ENCODE measurements around the gene TPMT.
"Not testable (repeated sequence)": the region's sequence is repeated elsewhere in the genome, so short reads cannot be mapped to it uniquely, and the experiment has no call there.

Gene TPMT

GRCh38 chr6:18185624-18186023 lies 30.7 kb upstream of the TPMT start:
- no peak for TF ChIP-seq CTCF (conservative IDR thresholded peaks at IDR 0.05; ENCODE audit: low read depth, low read length)
- H3K4me3 ChIP-seq (ENCODE audit: low read length), result no peak overlapping the region
- DNase-seq (ENCODE audit: low read depth), result no peak

- no peak overlapping the region for H3K4me3 ChIP-seq (ENCODE audit: low read length)
- no peak for DNase-seq (ENCODE audit: low read depth)
- TF ChIP-seq CTCF (conservative IDR thresholded peaks at IDR 0.05; ENCODE audit: low read depth, low read length), result no peak
Observed at GRCh38 chr6:18183766-18184165, 28.9 kb upstream of the TPMT start.

- no peak overlapping the region for H3K4me3 ChIP-seq (ENCODE audit: low read length)
- no peak for TF ChIP-seq CTCF (conservative IDR thresholded peaks at IDR 0.05; ENCODE audit: low read depth, low read length)
- no peak for DNase-seq (ENCODE audit: low read depth)
Observed at GRCh38 chr6:18182568-18182967, 27.7 kb upstream of the TPMT start.

GRCh38 chr6:18179770-18180356 lies 25.0 kb upstream of the TPMT start:
- no peak for DNase-seq (ENCODE audit: low read depth)
- H3K4me3 ChIP-seq (ENCODE audit: low read length), result no peak overlapping the region
- TF ChIP-seq CTCF (conservative IDR thresholded peaks at IDR 0.05; ENCODE audit: low read depth, low read length), result no peak

- DNase-seq (ENCODE audit: low read depth), result no peak
- TF ChIP-seq CTCF (conservative IDR thresholded peaks at IDR 0.05; ENCODE audit: low read depth, low read length), result no peak
- H3K4me3 ChIP-seq (ENCODE audit: low read length), result no peak overlapping the region
Observed at GRCh38 chr6:18178960-18179615, 24.2 kb upstream of the TPMT start.

GRCh38 chr6:18177286-18177965 lies 22.5 kb upstream of the TPMT start:
- TF ChIP-seq CTCF (conservative IDR thresholded peaks at IDR 0.05; ENCODE audit: low read depth, low read length), result no peak
- H3K4me3 ChIP-seq (ENCODE audit: low read length), result no peak overlapping the region
- no peak for DNase-seq (ENCODE audit: low read depth)

GRCh38 chr6:18176198-18176597 lies 21.3 kb upstream of the TPMT start:
- DNase-seq (ENCODE audit: low read depth); H3K4me3 ChIP-seq (ENCODE audit: low read length): not testable (repeated sequence)
